GM03348 (cell line): ENCODE data around the gene KRT14.
"Not testable (repeated sequence)": the region's sequence is repeated elsewhere in the genome, so short reads cannot be mapped to it uniquely, and the experiment has no call there.

Experiments
- DNase-seq: peaks from one replicate; pipeline ENCODE4 v3.0.0; 2012; ENCODE audit warnings: low spot score

Gene KRT14

DNA sequence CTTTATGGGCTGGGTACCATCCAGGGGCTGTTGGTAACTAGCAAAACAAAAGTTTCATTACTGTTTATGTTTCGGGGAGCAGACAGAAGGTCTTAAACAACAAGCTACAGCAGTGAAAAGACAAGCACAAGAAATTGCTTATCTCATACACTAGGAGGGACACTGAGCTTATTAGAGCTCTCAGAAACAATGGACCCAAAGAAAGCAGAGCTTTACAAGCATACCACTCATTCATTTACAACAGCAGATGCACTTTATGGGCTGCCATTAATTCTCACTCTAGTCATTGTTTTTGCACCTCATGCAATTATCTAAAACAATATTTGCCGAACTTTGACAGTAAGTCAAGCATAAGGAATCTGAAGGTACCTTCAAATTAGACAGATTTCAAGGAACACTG is 15.8 kb upstream of the KRT14 start:
- DNase-seq, result no peak

DNA sequence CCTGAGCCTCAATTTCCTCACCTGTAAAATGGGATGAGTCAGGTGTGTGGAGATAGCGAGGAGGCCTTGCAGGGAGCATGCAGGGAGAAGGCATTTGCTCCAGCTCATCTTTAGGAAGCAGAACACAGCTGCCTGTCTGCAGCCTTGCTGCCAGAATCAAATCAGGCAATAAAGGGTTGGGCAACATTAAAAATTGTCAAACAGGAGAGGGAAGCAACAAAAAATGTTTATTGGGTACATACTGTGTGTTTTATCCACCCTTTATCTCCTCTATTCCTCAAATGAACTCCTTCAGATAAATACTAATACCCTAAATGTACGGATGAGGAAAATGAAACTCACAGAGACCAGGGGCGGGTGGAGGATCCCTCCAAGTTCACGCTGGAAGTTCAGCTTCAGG is 13.6 kb upstream of the KRT14 start:
- DNase-seq, result no peak

DNA sequence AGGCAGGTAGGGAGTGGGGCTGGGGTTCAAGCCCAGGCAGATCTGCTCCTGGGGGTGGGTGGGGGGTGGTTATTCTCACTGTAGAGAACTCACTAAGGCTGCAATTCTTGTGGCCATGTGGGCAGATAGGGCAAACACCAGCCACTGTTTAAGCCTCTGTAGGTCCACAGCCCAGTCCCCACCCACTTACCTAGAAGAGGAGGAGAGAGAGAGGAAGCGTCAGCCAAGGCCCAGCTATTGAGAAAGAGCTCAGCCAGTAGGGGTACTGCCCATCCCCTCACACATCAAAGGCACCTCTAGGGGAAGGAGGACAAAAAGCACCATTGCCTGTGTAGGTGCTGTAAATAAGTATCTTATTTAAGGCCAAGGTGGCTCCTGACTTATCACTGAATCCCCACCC is 13.0 kb upstream of the KRT14 start:
- DNase-seq, result no peak

DNA sequence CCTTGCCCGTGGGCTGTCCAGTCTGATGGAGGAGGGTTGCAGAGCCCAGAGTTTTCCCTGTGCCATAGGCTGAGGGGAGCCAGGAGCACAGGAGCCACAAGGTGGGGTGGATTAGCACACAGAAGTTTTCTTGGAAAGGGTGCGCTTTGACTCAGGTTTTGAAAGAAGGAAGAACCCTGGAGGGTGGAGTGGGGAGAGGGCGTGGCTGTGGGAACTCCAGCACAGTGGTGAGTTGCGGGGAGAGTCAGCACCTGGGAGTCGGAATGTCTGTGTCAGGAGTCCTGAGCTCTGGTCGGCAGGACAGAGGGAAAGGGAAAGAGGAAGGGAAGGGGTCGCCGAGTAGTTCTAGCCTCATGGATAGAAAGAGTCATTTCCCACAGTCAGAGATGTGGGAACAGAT is 8.9 kb upstream of the KRT14 start:
- no peak for DNase-seq

DNA sequence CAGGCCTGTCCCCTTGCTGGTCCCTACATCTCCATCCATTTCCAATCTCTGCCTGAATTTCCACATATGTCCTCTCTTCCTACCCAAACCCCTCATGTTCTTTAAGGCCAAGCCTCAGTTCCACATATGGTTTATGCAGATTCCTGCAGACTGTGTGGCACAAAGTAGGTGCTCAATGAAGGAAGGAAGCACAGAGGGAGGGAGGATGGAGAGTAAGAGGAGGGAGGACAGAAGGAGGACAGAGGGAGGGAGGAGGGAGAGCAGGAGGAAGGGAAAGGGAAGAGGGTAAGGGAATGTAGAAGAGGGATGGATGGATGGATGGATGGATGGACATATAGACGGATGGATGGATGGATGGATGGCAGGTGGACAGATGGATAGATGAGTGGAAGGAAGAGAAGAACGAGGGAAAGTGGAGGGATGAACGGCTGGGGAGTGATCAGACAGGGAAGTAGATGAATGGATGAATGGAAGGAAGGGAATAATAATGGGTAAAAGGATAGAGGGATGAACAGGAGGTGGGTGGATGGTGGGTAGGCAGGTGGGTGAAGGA is 7.7 kb upstream of the KRT14 start:
- DNase-seq, result no peak

DNA sequence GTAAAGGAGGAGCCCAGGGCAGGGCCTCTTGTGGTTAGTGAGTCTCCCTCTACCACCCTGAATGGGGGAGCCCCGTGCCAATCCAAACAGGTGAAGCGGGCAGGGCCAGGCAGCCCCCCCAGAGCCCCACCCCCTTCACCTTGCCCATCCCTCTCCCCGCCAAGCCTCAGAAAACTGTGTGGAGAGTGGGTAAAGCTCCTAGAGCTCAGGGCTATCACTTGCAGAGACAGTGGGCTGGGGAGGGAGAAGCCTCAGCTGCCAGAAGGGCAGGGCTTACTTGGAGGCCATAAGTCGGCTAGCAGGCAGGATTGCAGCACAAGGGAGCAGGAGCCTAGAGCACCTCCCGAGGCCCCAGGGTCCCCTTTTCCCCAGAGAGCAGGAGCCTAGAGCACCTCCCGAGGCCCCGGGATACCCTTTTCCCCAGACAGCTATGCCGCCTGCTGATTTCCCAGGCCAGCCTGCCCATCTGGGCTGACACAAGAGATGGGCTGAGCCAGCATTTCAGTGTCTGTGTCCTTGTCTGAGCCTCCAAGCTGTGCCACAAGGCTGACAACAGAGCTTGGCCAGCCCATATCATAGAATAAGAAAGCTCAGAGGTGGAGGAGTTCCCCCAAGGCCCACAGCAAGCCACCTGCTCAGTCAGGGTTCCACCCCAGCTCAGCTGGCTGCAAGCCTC is 6.7 kb upstream of the KRT14 start:
- no peak for DNase-seq

DNA sequence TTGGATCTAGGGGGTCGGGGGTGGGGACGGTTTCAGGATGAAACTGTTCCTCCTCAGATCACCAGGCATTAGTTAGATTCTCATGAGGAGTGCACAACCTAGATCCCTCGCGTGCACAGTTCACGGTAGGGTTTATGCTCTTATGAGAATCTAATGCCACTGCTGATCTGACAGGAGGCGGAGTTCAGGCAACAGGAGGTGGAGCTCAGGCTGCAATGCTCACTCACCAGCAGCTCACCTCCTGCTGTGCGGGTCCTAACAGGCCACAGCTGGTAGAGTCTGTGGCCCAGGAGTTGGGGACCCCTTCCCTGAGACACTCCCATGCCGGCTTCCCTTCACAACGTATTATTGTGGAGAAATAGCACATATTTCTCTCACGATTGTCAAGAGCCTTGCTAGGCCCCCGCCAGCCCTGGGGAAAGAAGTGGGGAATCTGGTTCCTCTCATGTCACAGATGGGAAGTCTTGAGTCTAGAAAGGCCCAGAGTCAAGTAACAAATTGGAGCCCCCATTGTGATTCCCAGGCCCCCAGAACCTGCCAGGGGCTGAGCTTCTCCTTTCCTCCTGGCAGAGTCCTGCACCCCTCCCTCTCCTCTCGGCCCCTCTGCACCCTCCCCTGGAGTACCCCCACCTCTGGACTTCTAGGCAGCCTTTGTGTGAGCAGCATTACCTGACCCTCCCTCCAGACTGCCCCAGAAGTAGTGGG is 6.1 kb upstream of the KRT14 start:
- DNase-seq, result no peak

DNA sequence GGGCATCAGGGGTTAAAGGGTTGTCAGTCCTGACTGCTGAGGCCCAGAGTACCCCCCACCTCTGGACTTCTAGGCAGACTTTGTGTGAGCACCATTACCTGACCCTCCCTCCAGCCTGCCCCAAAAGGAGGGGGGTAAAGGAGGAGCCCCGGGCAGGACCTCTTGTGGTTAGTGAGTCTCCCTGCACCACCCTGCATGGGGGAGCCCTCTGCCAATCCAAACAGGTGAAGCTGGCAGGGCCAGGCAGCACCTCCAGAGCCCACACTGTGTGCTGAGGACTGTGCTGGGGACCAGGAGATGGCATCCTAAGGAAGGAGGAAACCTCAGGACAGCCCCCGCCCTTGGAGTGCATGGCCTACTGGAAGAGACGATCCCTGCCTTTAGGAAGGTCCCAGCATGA is 2.6 kb upstream of the KRT14 start:
- DNase-seq, result no peak

DNA sequence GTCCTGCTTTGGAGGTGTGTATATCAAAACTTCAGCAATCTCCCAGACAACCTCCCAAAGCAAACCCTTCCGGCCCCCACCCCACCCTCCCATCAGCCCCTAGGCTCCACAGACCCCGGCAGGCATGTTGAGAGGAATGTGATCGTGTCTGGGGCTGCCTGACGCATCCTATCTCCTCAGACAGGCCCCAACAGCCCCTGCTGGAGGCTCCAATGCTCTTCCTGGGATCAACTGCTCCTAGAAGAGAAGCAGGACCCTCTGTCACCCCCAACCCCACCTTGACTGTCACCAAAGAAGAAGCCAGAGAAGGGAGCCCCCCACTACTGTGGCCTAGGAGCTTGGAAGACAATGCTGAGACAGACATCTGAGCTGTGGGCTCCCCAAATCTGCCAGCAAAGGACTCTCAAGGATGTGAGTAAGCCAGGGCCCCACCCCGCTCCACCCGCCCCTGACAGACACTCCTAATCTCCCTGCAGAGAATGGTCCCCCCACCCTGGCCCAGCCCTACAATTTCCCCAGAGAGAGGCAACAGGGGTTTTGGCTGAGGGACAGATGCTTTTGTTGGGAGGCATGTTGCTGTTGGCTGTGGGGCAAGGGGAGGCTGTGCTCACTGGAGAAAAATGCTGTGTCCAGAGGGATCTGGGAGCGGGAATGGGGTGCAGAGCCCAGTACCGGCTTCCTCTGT is 1.6 kb upstream of the KRT14 start:
- no peak for DNase-seq

DNA sequence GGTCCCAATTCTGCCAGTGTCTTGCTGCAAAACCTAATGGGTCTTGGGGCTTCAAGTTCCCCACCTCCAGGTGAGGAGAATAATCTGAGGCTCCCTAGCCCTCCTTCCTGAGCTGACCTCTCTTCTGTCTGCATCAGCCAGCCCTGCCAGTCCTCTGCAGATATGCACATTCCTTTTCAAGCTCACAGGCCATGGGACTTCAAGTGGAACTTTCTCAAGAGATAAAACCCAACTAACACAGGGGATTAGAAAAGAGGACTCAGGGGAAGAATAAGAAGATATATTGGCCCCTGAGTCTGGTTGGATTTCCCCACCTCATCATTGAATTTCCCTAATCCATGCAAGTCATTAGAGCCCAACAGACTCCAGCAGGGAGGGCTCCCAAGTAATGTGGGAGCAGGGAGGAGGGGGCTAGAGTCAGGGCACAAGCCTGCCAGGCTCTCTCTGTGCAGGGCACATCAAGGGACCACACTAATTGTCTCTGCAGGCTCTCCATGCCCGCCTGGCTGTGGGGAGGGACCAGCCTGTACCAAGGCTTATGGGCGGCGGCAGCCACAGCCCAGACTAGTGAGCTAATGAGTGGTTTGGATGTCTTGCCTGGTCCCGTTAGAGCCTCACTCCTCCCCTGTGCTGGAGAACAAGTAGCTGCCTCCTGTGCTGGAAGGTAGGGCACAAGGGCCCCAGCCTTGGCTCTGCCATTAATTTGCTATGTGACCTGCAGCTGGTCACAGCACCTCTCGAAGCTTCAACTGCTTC is 1.2 kb downstream of the KRT14 start:
- DNase-seq, result no peak

DNA sequence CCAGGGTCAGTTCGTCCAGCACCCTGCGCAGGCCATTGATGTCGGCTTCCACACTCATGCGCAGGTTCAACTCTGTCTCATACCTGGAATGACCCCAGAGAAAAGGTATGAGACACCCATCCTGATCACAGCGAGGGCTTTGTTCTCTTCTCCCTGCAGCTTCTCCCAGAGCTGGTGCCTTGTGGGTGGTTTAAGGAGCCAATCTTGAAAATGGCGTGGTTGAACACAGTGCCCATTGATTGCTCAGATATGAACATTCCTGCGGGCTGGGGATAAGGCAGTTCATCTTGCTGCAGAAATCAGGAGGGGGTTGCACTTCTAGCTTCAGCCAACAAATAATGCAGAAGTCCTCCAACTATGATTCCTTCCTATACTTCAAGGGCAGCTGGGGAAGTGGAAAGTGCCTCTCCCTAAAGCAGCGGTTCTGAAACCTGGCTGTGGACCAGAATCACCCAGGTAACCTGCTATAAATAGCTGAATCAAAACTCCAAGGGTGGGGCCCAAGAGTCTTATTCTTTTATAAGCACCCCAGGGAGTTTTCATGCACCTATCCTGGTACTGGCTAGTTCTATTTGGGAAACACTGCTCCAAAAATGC is 2.3 kb downstream of the KRT14 start:
- not testable (repeated sequence) for DNase-seq

DNA sequence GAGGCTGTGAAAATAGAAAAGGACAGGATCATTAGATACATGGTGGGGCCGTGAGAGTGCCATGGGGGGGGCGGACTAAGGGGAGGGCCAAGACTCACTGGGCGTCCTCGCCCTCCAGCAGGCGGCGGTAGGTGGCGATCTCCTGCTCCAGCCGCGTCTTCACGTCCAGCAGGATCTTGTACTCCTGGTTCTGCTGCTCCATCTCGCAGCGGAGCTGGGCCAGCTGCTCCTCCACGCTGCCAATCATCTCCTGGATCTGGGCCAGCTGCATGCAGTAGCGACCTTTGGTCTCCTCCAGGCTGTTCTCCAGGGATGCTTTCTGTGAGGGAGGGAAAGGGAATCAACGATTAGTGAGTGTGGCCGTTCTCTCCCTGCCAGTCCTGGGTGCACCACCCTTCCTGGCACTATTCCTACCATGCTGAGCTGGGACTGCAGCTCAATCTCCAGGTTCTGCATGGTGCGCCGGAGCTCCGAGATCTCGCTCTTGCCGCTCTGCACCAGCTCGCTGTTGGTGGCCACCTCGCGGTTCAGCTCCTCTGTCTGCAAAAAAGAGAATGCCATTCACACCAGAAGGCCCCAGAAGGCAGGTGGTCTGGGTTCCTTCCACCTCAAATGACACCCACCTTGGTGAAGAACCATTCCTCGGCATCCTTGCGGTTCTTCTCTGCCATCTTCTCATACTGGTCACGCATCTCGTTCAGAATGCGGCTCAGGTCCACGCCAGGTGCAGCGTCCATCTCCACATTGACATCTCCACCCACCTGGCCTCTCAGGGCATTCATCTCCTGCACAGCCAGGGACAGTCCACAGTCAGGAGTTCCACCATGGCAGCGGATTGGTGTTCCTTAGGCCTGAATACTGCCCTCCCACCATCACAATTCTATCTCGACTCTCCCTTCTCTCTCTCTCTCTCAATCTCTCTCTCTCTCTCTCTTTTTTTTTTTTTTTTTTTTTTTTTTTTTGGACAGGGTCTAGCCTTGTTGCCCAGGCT is 3.3 kb downstream of the KRT14 start:
- DNase-seq, result no peak

DNA sequence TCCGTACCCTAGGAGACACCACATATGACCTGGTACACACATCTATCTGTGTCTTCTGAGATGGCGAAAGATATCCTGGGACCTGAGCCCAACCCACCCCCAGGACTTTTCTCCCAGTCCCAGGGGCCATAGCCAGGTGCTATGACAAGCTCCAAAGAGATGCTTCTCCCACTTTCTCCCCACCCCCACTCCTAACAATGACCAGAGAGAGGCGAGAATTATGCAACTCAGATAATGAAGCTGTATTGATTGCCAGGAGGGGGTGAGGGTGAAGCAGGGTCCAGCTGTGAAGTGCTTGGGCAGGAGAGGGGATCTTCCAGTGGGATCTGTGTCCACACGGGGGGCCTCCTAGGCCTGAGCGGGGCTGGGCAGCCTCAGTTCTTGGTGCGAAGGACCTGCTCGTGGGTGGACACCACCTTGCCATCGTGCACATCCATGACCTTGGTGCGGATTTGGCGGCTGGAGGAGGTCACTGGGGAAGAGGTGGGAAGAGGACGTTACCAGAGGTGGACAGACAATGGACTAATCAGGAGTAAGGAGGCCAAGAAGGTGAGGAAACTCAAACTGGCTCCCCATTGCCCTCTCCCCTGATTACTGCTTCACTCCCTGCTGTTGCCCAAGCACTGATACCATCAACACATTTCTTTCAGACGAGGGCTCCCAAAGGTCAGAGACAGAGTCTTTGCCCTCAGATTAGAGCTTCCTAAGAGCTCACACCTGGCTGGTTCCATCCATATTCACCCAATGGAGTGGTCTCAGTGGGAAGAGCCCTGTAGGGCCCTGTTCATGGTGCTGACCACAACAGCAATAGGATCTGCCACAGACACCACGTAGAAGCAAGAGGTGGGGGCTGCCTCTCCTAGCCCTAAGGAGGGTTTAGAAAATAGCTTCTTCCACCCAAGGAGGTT is 4.4 kb downstream of the KRT14 start:
- not testable (repeated sequence) for DNase-seq

DNA sequence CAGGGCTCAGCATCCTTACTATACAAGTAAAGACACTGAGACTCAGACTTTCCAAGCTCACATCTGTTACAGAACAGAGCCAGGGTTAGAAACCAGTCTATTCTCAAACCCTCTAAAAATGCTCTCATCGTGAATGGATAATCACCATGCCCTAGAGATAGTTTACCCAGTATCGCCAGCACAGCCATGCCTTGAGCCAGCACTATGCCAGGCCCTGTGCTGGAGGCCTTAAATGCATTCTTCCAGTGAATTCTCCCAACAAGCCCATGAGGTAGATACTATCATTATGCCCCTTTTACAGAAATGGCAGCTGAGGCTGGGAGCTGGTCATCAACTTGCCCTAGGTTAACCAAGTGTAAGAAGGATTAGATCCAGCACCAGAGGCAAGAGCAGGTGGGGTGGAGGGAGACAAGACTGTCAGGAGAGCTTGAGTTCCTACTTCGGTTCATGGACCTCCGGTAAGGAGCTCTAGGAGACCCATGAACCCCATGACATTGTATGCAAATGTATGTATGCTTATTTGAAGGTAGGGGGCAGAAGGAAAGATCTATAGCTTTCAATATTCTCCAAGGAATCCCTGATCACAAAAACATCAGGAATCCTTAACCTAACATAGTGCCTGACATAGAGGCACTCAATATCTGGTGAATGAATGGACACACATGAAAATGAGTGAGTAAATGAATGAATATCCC is 5.2 kb downstream of the KRT14 start:
- no peak for DNase-seq

DNA sequence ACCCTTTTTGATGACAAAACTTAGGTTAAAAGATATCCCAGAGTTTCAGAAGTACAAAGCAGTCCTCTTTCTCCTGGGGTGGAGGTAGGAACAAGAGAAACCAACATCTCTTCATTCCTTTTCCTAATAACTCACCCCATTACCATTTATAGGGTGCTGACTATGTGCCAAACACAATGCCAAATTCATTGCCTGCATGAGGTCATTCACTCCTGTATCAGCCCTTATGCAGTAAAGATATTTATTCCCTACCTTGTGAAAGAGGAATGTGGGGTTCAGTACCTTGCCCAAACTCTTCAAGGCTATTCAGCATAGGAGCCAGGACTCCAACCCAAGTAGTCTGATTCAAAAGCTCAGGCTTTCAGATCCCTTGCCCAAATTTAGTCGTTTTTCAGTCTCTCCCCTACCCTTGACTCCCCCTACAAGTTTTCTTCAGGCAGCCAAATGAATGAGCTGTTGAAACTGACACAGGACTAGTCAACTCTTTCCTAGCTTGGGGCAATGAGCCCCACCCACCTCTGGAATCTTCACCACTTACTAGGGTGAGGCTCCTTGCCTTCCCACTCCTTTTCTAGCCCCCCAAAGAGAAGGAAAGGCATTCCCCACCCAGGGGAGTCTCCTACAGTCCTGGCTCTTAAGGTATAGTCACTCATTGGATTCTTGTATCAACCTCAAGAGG is 5.9 kb downstream of the KRT14 start:
- DNase-seq, result no peak

DNA sequence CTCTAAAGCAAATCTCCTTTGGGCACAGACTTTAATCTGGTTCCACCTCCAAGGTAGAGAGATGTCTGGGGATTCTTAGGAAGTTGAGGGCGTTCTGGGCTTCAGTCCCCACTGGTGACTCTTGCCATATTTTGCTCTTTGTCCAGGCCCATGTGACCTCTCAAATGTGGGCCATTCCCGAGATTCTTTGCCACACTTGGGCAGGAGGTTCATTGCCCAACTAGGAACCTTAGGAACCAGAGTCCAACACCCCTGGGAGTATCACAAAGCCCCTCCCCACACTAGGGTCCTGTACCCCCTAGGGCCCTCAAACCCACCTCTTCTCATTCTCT is 6.5 kb downstream of the KRT14 start:
- DNase-seq, result no peak

DNA sequence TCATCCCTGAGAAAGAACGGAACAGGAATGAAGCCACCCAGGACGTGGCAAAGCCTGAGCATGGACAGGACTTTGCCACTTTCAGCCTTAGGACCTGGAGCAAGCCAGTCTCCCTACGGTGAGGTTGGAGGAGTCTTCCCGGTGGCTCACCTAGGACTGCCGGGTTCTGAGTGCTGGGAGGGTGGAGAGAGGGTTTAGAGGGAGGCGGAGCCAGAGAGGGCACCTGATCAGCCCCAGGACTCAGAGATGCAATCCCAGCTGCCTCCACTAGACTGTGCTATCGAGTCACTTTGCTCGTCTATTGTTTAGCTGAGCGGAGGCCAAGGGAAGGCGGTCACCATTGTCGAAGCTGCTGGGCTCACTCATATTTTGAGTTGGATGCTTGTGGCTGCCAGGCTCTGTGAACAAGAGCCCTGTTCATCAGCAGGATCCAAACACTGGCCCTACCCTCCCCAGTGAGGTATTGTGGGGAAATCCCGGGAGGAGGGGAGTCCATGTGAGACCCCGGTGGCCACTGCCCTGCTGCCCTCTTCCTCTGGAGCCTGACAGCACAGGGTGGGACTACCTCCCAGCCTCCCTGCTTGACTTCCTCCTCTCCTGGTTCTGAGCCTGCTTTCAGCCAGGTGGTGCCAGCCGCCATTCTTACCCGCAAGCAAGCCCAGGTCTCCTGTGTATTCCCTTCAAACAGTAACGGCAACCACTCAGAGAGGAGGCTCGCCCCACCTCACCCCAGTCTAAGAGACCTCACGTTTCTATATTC is 7.0 kb downstream of the KRT14 start:
- DNase-seq, result peak; percentile 86

DNA sequence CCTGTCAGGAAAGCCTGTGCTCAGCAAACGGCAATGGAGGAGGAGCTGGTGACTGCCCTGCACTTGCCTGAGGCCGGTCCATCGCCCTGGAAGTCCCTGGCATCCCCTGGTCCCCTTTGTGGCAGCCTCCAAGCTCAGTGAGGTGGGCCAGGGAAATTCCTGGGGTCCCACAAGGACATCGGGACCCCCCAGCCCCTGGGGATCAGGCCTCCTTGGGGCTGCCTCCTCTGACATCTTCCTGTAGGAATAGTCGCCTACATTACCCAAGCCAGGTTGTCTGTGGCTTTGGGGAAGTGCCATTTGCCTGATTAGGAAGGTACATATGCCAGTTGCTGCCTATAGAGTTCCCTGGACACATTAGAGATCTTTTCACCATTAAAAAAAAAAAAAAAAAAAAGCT is 7.7 kb downstream of the KRT14 start:
- no peak for DNase-seq
